Sigmoid colon (tissue), 4 donors: ENCODE results near the gene FOXN3.
"Not testable (repeated sequence)": the region's sequence is repeated elsewhere in the genome, so short reads cannot be mapped to it uniquely, and the experiment has no call there.

Source experiments
- CTCF ChIP-seq, 4 experiments: fragments of 450-650 bp in 3 of 4; fragments of 200-600 bp in 1 of 4; IDR thresholded peaks; one replicate each; pipeline ENCODE4 v1.5.1; 2016 to 2019; ENCODE audit warnings: antibody characterized with exemption in 4 of 4, mild to moderate bottlenecking in 3 of 4, moderate library complexity in 2 of 4
- EP300 ChIP-seq, 4 donors: sonication (generic); formaldehyde crosslinking; IDR thresholded peaks; one replicate each; pipeline ENCODE4 v1.6.1; 2017; ENCODE audit warnings: antibody characterized with exemption in 4 of 4

- TF ChIP-seq CTCF, EP300 (IDR thresholded peaks at IDR 0.05): not testable (repeated sequence)
Observed at GRCh38 chr14:89294469-89294868, 122.6 kb downstream of the FOXN3 start.
